PC-9 (cell line): Measurements from ENCODE around the gene ASXL1. TPM values are rescaled to one million over a fixed set of nuclear protein-coding genes. Genes with fewer than 3 reads are reported as not detected.

Experiments
- BruUV-seq: library from RNA; stranded (reverse); fragments of 400-500 nt; replicated peaks from 2 replicates; lab custom pipeline; 2021; lab: Mats Ljungman, UMichigan
- CTCF ChIA-PET: fragments of 300-600 bp; sonication (Branson Sonifier 250); formaldehyde crosslinking; loops from one replicate; lab custom pipeline; 2022; ENCODE audit warnings: antibody characterized with exemption; lab: Charles Lee
- POLR2A ChIA-PET: fragments of 300-600 bp; sonication (Branson Sonifier 250); formaldehyde crosslinking; loops from one replicate; lab custom pipeline; 2022; ENCODE audit warnings: antibody characterized with exemption; ENCODE audit not compliant: unreplicated experiment; lab: Charles Lee
- DNase-seq, 2 experiments: peaks; one replicate each; pipeline versions ENCODE4 v3.0.0 to v3.0.0-alpha.2; 2015 to 2022; ENCODE audit warnings: mixed read lengths in 1 of 2
- H2AFZ ChIP-seq: fragments of 200-600 bp; sonication (generic); 2 replicates; pipeline ENCODE4 v1.8.1; 2017; ENCODE audit warnings: antibody characterized with exemption
- H3F3A ChIP-seq: fragments of 200-600 bp; sonication (generic); 2 replicates; pipeline ENCODE4 v1.8.1; 2017; ENCODE audit warnings: antibody characterized with exemption, mild to moderate bottlenecking, low read depth; ENCODE audit not compliant: insufficient read depth
- H3K27ac ChIP-seq: fragments of 200-600 bp; sonication (generic); 2 replicates; pipeline ENCODE4 v1.6.1; 2016; ENCODE audit warnings: mixed run types
- H3K27me3 ChIP-seq: fragments of 200-600 bp; sonication (generic); 2 replicates; pipeline ENCODE4 v1.6.1; 2016; ENCODE audit warnings: low read depth, mixed run types; ENCODE audit not compliant: insufficient read depth
- H3K36me3 ChIP-seq: fragments of 200-600 bp; sonication (generic); 2 replicates; pipeline ENCODE4 v1.6.1; 2016; ENCODE audit warnings: low read depth, mixed run types
- H3K4me1 ChIP-seq: fragments of 200-600 bp; sonication (generic); replicated peaks from 2 replicates; pipeline ENCODE4 v1.6.1; 2016; ENCODE audit warnings: mixed run types; ENCODE audit not compliant: insufficient read depth
- H3K4me2 ChIP-seq: fragments of 200-600 bp; sonication (generic); 2 replicates; pipeline ENCODE4 v1.6.1; 2017; ENCODE audit warnings: mixed run types
- H3K4me3 ChIP-seq: fragments of 200-600 bp; sonication (generic); 2 replicates; pipeline ENCODE4 v1.6.1; 2016; ENCODE audit warnings: mixed run types
- H3K79me2 ChIP-seq: fragments of 200-600 bp; sonication (generic); 2 replicates; pipeline ENCODE4 v1.6.1; 2017; ENCODE audit warnings: low read depth, mixed run types
- H3K9me2 ChIP-seq: fragments of 200-600 bp; sonication (generic); 2 replicates; pipeline ENCODE4 v1.8.1; 2017; ENCODE audit warnings: mild to moderate bottlenecking; ENCODE audit not compliant: insufficient read depth
- H3K9me3 ChIP-seq: fragments of 200-600 bp; sonication (generic); 2 replicates; pipeline ENCODE4 v1.8.1; 2016; ENCODE audit warnings: low read depth; ENCODE audit not compliant: insufficient read depth
- H4K20me1 ChIP-seq: fragments of 200-600 bp; sonication (generic); 2 replicates; pipeline ENCODE4 v1.8.1; 2017; ENCODE audit not compliant: insufficient read depth
- EZH2 ChIP-seq: fragments of 200-600 bp; sonication (generic); IDR thresholded peaks from 2 replicates; pipeline ENCODE4 v1.8.0; 2017; ENCODE audit warnings: antibody characterized with exemption, low read depth
- intact Hi-C: fragments of 100-400 bp; cut with micrococcal nuclease; formaldehyde crosslinking; loops from one replicate; pipeline ENCODE4 v1.10.0; 2022; ENCODE audit not compliant: unreplicated experiment
- total RNA-seq: library from RNA; stranded (reverse); gene quantifications from 2 replicates; pipeline ENCODE4 v1.2.3, GENCODE V29; 2021
- TF ChIP-seq, protein P1 (sequence below): fragments of 200-600 bp; sonication (generic); conservative IDR thresholded peaks from 2 replicates; pipeline ENCODE4 v1.6.1; 2017; ENCODE audit warnings: mixed run types, antibody characterized with exemption, mild to moderate bottlenecking, moderate library complexity

Gene ASXL1
- total RNA-seq, 1 experiment from 2014 or later = 123 TPM

DNA sequence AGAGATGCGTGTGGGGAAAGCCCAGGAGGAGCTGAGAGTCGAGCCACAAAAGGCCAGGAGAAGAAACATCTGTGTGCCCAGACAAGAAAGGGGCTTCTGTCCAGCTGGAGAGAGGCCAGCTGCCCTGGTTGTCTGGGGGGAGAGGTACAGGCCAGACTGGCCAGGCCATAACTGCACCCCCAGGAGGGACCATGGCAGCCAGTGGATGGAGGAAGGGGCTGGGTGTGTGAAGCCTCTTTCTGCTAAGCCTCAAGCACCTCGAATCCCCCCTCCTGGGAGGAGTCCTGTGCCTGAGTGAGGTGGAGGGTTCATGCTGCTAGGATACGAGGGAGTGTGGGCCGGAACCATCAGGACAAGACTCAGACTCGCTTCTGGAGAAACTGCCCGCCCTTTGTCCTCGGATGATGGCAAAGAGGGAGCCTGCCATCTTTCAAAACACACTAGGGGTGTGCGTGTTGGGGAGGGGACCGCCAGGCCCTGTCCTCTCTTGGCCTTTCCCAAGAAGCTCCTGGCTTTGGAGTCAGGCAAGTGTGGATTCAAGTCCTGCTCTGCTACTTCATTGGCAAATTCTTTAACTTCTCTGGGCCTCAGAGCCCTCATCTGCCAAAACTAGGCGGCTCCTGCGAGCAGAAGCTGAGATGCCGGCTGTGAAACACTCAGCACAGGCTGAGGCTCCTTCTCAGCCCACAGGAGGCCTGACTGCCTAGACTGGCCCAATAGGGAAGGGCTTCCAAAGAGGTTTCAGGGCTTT, 90.3 kb downstream of the ASXL1 start:
- H3K4me1 ChIP-seq = no peaks in the 10 kb centered on the region
- CTCF ChIA-PET = no interaction called here
- POLR2A ChIA-PET = no interaction called here
- H3K27ac ChIP-seq = no peak overlapping the region
- H3F3A ChIP-seq = peaks cover 28% of the 10 kb centered on the region
- no peaks in the 10 kb centered on the region for H3K9me3 ChIP-seq
- no peak for TF ChIP-seq EZH2
- TF ChIP-seq, protein P1, sequence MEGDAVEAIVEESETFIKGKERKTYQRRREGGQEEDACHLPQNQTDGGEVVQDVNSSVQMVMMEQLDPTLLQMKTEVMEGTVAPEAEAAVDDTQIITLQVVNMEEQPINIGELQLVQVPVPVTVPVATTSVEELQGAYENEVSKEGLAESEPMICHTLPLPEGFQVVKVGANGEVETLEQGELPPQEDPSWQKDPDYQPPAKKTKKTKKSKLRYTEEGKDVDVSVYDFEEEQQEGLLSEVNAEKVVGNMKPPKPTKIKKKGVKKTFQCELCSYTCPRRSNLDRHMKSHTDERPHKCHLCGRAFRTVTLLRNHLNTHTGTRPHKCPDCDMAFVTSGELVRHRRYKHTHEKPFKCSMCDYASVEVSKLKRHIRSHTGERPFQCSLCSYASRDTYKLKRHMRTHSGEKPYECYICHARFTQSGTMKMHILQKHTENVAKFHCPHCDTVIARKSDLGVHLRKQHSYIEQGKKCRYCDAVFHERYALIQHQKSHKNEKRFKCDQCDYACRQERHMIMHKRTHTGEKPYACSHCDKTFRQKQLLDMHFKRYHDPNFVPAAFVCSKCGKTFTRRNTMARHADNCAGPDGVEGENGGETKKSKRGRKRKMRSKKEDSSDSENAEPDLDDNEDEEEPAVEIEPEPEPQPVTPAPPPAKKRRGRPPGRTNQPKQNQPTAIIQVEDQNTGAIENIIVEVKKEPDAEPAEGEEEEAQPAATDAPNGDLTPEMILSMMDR = no peak
- H4K20me1 ChIP-seq = peaks cover 16% of the 10 kb centered on the region
- no peaks in the 10 kb centered on the region for H3K9me2 ChIP-seq
- H3K36me3 ChIP-seq = no peaks in the 10 kb centered on the region; the same call in 1 of the 2 replicates
- intact Hi-C loops = no loop called here
- no TSS peak for BruUV-seq
- no peaks in the 10 kb centered on the region for H3K27me3 ChIP-seq
- H3K79me2 ChIP-seq = no peaks in the 10 kb centered on the region
- H3K4me3 ChIP-seq = no peak overlapping the region
- H3K4me2 ChIP-seq = no peak overlapping the region
- H2AFZ ChIP-seq = no peak overlapping the region
- no peak for DNase-seq

DNA sequence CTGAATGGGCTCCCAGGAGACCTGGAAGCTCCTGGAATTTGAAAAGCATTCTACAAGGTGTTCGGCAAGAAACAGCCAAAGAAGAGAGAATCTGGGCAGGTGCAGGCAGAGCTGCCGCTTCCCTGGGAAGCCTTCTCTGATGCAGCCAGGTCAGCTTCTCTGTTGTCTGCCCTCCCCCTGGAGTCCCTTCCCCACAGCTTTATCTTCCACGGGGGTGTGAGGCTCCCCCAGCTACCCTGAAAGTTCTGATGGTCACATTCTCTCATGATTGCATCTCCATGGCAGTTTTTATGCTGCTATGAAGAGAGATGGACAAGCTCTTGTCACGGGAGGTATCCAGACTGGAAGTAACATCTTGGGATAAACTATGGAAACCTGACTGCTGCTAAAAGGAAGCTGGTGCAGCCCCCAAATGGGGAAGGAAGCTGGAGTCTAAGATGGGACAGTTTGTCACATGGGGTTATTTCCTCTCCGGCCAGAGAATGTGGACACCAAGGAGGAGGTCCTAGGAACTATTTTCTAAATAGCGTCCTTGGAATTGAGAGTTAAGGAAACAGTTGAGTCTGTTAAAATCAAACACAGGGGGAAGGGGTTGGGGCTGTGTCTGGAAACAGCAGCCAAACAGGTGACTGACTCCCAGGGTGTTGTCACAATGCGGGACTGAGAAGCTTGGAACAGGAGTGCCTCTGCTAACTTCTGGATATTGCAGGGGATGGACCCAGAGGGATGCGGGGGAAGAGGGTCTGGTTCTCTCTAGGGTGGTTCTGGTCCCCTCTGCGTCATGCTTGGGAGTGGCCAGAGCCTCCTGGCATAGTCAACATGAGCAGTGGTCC, 91.1 kb downstream of the ASXL1 start:
- Histone ChIP-seq H4K20me1 (peaks cover 15% of the 10 kb centered on the region), H3K36me3 (no peaks in the 10 kb centered on the region; the same call in 1 of the 2 replicates), H3K4me2 (no peak overlapping the region), H3K27ac (no peak overlapping the region), H3K9me3 (no peaks in the 10 kb centered on the region), H3K27me3 (no peaks in the 10 kb centered on the region), H3K4me1 (no peaks in the 10 kb centered on the region), H2AFZ (no peak overlapping the region), H3K4me3 (no peak overlapping the region), H3K9me2 (no peaks in the 10 kb centered on the region), H3F3A (peaks cover 23% of the 10 kb centered on the region), H3K79me2 (no peaks in the 10 kb centered on the region)
- POLR2A ChIA-PET = interaction anchor here (0.6 to 0.7 kb wide), 2 partner anchors 25 to 307 kb away, joined by 3 read pairs; no protein-coding TSS in a partner anchor
- CTCF ChIA-PET = no interaction called here
- BruUV-seq = no TSS peak
- DNase-seq = no peak
- TF ChIP-seq EZH2 = no peak
- TF ChIP-seq, protein P1 = no peak
- intact Hi-C loops = no loop called here

DNA sequence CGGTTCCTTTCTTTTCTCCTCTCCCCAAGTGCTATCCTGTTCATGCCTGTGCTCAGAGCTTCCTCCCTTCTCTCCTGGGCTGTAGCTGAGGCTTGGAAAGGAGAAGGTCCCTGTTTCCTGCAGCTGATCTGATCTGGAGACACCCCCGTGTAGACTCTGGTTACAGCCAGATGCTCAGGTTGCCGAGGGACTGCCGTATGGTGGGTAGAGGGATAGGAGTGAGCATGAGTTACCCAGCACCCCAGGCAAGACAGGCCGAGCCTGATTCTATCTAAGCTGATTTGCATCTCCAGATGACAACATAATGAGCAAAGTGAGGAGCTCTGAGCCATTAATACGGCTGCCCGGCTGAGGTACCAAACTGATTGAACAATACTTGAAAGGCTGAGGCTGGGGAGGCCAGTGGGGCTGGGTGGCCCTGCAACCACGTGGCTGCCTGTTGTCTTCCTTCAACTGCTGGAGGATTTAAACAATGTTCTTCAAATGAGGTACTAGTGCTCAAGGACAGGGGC, 91.8 kb downstream of the ASXL1 start:
- no peak overlapping the region for H3K4me3 ChIP-seq
- no peaks in the 10 kb centered on the region for H3K4me1 ChIP-seq
- no peaks in the 10 kb centered on the region for H3K9me3 ChIP-seq
- TF ChIP-seq, protein P1 = no peak
- TF ChIP-seq EZH2 = no peak
- CTCF ChIA-PET = no interaction called here
- DNase-seq = no peak
- intact Hi-C loops = no loop called here
- H3K36me3 ChIP-seq = no peaks in the 10 kb centered on the region; the same call in 1 of the 2 replicates
- no peak overlapping the region for H3K27ac ChIP-seq
- H4K20me1 ChIP-seq = peaks cover 16% of the 10 kb centered on the region
- no peaks in the 10 kb centered on the region for H3K27me3 ChIP-seq
- peaks cover 17% of the 10 kb centered on the region for H3F3A ChIP-seq
- POLR2A ChIA-PET = interaction anchor here (0.6 kb wide), 1 partner anchor 26 kb away, joined by 3 read pairs; no protein-coding TSS in a partner anchor
- no peak overlapping the region for H3K4me2 ChIP-seq
- no peaks in the 10 kb centered on the region for H3K9me2 ChIP-seq
- BruUV-seq = no TSS peak
- H2AFZ ChIP-seq = no peak overlapping the region
- H3K79me2 ChIP-seq = no peaks in the 10 kb centered on the region
